HG03439 (cell line): ENCODE measurements around the gene C2orf49.

ENCODE experiments used
- ATAC-seq: cut with Tn5 transposase; IDR thresholded peaks from one replicate; pipeline ENCODE4 v1.9.1; 2021; ENCODE audit warnings: mild to moderate bottlenecking, moderate library complexity; ENCODE audit not compliant: unreplicated experiment

C2orf49 gene

DNA sequence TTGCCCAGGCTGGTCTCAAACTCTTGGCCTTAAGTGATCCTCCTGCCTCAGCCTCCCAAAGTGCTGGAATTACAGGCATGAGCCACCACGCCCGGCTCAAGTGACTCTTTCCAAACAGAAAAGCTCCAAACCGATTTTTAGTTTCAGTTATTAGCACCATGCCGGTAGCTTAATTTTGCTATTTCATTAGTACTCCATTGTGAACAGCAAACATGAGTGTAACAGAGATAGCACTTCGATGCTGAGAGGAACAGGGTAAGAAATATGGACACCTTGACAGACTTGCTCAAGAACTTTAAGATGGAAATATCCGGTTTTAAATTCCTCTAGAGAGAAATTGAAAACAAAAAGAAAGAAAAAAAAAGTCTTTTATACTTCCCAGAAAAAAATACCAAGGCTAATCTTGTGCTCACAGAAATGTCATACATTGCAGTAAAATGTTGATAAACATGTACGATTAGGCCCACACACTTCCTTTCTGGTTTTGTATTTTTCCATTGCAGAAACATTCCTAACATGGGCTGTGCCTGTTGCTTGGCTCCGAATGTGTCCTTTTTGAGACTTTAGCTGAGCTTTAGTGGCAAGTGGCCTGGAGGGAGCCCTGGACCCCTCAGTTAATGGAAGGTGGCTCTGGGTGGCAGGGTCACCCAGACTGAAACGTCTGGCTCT is 43.2 kb downstream of the C2orf49 start:
- ATAC-seq: no peak

GRCh38 chr2:105381101-105381668 is 43.8 kb downstream of the C2orf49 start:
- ATAC-seq: no peak

DNA sequence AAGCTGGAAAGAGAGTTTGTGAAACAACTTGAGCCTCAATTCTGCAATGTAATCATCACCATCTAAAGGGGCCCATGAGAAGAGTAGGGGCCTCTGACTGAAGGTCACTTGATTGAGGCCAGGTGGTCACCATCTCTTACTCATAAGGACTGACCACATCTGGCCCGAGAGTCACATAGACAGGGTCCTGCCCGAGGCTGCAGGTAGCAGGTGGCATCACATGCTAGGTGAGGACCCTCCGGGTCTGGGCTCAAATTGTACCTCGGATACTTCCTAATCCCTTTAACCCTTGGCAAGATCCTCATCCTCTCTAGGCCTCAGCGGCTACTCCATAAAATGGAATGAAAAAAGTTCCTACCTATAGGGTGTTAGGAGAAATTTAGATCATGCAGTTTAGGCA is 44.8 kb downstream of the C2orf49 start:
- ATAC-seq: no peak

- no peak for ATAC-seq
These were observed 46.3 kb downstream of the C2orf49 start for GRCh38 chr2:105383432-105384166.

GRCh38 chr2:105384216-105384615 is 46.9 kb downstream of the C2orf49 start:
- ATAC-seq: no peak

- ATAC-seq: no peak
These were observed 47.5 kb downstream of the C2orf49 start for GRCh38 chr2:105384861-105385260.

GRCh38 chr2:105385731-105386540 is 48.6 kb downstream of the C2orf49 start:
- ATAC-seq: no peak

GRCh38 chr2:105387225-105387624 is 49.9 kb downstream of the C2orf49 start:
- no peak for ATAC-seq

- no peak for ATAC-seq
These were observed 51.6 kb downstream of the C2orf49 start for GRCh38 chr2:105388971-105389381.

- ATAC-seq: no peak
These were observed 53.1 kb downstream of the C2orf49 start for GRCh38 chr2:105390454-105390853.

DNA sequence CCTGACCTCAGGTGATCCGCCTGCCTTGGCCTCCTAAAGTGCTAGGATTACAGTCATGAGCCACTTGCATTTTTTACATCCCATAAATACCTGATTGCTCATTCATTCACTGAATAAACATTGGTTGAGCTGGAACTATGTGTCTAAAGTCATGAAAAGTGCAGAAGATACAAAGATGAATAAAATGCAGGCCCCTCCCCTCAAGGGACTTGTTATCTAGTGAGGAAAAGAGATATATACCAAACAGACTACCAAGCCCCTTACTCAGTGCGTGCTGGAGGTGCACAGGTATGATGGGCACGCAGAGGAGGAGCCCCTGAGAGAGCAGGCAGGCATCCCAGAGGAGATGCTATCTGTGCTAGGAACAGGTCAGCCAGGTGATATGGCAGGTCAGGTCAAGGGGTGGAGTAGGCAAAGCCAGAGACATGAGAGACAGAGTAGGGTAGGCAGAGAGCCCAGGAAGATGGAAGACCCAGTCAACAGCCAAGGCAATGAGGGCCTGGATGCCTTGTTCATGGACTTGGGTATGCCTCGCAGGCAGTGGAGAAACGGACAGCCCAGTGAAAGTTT is 53.8 kb downstream of the C2orf49 start:
- ATAC-seq: no peak

GRCh38 chr2:105391763-105392662 is 54.7 kb downstream of the C2orf49 start:
- no peak for ATAC-seq

- no peak for ATAC-seq
These were observed 56.2 kb downstream of the C2orf49 start for GRCh38 chr2:105393373-105394055.

DNA sequence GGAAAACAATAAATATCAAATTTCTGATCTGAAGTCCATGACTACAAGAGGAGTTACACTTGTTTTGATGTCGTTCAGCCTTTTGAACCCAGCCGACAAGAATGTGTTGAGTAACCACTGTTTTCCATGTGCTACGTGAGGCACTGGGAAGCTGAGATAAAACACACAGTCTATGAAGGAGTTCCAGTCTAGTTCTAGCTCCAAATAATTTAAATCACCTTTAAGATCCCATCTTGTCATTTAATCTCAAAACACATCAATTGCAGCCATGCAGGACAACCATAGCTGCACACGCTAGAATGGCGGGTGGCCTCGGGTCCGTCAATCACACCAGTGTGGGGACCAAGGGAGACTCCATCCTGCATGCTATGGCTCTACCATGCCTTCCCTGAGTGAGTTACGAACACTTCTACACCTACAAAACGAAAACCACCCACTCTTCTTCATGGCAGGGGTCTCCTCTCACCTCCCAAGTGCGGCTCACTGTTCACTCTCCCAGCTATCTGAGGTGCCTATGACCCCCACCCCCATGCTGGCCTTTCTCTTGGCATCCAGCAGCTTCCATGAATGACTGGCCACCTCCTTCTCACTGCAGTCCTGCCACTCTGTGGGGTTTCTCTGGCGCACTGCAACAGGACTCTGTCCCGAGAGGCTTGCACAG is 57.7 kb downstream of the C2orf49 start:
- ATAC-seq: no peak

DNA sequence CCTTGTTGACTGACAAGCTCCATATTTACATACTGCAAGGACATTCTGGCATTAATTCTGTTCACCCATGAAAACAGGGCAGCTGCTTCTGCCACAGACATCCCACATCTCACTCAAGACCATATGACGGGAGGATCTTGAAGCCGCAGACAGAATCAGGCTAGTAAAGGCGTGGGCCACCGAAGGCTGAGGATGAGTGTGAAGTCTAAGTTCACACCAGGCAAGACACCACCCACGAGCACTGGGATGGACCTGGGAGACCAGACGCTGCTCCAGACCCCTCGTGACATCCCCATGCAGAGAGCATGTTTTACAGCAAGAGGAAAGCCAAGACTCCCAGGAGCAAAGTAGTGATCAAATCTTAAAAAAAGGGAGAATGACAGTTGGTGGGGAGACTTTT is 58.4 kb downstream of the C2orf49 start:
- ATAC-seq: no peak

GRCh38 chr2:105396254-105397024 is 59.1 kb downstream of the C2orf49 start:
- no peak for ATAC-seq

DNA sequence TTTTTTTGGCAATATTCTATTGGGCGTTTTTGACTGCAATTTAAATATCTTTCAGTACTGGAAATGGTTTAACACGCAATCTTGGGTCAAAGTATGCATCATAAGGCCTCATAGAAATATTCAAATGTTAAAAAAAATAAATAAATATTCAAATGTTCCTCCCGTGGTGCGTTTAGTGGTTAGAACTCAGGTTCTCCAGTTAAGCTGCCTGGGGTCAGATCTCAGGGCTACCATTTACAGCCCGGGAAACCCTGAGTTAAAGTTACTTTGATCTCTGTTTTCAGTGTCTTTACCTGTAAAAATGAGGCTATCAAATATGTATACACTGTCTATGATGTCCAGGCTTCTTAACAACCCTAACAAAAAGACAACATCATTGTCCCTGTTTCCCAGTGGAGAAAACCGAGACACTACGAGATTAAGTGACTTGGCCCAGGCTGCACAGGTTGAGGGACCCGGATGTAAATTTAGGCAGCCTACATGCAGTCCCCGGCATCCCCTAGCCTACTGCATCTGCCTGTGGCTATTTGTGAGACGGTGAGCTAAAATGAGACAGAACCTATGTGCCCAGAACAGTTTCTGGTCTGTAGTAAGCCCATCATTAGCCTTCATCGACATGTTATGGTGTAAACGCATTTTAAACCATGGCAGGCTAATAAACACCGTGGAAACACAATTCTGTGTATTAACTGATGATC is 59.8 kb downstream of the C2orf49 start:
- ATAC-seq: no peak

DNA sequence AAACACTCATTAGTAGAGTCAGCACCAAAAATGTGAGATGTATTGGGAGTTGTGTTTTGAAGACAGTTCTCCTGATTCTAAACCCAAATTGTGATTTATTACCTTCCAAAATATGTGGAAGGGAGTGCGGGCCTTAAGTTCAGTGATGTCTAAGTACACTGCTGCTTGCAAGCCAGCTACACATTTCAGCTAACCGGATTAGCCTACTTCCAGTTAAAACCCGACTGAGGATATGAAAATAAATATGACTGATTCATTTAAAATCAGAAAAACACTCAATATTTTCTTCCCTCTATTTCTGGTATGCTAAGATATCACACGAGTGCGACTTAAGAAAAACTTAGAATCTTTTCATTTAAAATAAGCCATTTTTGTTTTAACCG is 60.6 kb downstream of the C2orf49 start:
- ATAC-seq: no peak
